GM18517 (cell line): ENCODE data around the gene ADCY4.
A peak's percentile ranks its signal among the peaks of the same experiment; 100 is the strongest.
"Not testable (repeated sequence)": the region's sequence is repeated elsewhere in the genome, so short reads cannot be mapped to it uniquely, and the experiment has no call there.

Experiments used
- ATAC-seq: cut with Tn5 transposase; IDR thresholded peaks from one replicate; pipeline ENCODE4 v1.9.1; 2021; ENCODE audit warnings: mild to moderate bottlenecking, moderate library complexity; ENCODE audit not compliant: unreplicated experiment

ADCY4 gene

GRCh38 chr14:24340606-24341005 lies 5.7 kb upstream of the ADCY4 start:
- ATAC-seq: no peak

- ATAC-seq: peak; percentile 74
Observed at GRCh38 chr14:24339284-24340151, 4.6 kb upstream of the ADCY4 start, which contains the start of gene RIPK3. RIPK3 (minus strand) TSS chr14:24339991; CDS start chr14:24339826, 165 bp downstream.

DNA sequence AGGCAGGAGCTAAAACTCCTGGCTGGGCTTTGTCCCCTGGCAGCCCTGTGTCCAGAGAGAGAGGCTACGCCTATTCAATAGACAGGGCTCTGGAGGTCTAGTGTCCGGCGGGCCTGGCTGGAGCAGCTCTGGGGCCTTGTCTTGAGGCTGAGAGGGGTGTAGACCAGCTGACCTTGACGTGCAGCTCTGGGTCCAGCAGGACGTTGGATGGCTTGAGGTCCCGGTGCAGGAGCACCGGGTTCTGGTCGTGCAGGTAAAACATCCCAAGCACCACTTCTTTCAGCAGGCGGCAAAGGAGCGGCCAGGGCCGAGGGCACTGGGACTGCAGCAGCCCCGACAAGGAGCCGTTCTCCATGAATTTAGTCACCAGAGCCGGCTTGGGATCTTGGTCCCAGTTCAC lies 4.0 kb upstream of the ADCY4 start:
- ATAC-seq: no peak

DNA sequence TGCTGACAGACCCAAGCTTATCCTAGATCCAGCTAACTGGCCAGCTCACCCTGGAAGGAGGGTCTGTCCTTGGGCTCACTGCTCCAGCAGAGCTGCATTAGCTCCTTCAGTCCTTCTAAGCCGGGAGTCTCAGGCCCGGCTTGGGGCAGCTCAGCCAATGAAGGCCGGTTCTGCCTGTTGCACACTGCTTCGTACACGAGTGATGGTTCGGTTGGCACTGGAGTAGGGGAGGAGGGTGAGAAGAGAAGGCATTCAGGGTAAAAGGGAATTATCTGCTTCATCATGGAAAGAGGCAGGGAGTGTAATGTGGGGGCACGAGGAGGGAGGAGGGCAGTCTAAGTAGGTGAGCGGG lies 2.9 kb upstream of the ADCY4 start:
- ATAC-seq: no peak

- no peak for ATAC-seq
Observed at GRCh38 chr14:24337144-24337823, 2.4 kb upstream of the ADCY4 start.

DNA sequence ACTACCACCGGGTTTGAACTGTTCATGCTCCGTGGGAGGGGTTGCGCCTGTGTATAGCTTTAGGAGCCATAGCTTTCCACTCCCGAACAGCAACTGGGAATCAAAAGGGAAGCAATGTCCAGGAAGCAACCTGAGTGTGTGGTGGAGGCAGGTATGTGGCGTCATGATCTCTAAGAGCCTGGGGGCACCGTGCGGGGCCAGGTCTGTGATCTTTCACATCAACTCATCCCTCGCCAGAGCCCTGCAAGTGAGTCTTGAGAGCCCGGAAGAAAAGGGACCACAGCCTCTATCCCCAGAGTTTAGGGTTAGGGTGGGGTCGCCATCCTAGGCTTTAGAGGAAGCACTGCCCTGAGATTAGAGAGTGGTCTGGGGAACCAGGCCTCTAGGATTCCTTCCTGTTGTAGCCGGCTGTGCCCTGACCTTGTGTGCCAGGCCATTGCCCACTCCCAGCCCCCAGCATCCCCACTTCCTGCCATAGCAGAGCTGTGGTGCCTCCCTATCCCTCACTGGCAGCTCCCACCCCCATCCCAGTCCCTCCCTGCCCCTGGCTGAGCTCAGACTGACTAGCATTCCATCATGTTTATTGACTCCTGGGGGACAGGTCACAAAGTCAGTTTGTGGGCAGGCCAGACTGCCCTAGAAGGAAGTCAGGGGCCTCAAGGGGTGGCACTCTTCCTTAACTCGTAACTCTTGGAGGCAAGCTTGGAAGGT lies 745 bp upstream of the ADCY4 start:
- ATAC-seq: no peak

GRCh38 chr14:24332268-24332993 lies 2.4 kb downstream of the ADCY4 start:
- ATAC-seq: peak; percentile 75

DNA sequence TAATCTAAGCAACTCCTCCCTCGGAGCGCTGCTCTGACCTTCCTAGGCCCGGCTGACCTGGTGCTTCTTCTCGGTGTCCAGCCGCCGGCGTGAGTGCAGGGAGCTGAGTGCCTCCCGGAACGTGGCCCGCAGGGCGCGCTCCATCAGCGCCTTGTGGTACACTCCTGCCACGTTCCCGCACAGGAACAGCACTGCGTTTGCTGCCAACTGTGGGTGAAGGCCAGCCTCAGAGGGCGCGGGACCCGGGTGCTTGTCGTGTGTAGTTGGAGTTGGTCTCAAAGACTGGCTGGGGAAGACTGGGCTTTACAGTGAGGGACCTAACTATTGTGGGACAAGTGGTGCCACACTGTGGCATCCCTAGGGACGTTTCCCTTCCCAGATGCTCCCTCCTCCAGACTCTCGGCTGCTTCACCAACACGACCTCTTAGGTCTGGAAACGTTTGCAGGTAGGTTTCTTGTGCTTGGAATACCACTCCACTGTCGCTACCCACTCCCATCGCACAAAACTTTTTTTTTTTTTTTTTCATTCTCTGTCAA lies 3.1 kb downstream of the ADCY4 start:
- peak; percentile 8 for ATAC-seq

DNA sequence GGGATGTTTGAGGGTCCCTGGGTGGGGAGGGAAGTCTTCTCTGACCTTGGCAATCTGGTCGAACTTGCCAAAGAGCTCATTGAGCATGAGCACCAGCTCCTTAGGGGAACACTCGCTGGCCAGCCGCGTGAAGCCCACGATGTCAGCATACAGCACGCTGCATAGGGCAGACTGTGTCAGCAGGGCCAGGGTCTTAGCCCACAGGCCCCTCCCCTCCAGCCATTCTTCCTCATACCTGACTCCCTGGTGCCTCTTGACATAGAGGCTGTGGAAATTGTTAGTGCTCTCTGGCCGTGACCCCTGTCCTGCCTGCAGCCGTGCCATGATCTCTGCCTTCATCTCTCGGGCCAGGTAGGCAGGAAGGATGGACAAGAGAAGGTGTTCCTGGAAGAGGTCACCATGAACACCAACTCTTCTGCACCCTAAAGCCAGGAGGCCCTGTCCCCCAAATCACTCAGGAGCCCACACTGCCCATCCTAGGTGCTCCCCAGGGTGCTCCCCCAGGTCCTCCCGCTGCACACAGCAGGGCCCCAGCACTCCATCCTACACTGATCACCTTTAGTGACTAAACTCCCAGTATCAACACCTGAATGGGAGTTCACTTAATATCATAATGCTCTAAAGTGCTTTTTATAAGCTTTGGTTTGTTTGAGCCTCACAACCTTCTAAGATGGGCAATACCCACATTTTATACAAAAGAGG lies 3.7 kb downstream of the ADCY4 start:
- no peak for ATAC-seq

DNA sequence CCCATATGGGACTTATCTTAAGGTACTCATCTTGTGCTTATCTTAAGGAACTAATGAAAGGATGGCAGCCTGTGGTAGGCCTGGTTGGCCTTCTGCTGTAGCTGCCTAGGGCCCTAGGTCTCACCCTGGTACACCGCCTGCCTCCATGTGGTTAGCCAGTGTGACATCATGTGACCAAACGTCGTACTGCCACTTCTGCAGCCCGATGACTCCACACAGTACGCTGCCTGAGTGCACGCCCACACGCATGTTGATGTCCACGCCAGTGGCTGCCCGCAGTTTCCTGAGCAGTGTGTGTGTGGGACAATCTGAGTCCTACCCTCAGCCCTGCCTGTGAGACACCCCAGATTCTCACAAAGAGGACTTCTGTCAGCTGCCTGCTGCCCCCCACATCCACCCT lies 5.1 kb downstream of the ADCY4 start:
- ATAC-seq: no peak

DNA sequence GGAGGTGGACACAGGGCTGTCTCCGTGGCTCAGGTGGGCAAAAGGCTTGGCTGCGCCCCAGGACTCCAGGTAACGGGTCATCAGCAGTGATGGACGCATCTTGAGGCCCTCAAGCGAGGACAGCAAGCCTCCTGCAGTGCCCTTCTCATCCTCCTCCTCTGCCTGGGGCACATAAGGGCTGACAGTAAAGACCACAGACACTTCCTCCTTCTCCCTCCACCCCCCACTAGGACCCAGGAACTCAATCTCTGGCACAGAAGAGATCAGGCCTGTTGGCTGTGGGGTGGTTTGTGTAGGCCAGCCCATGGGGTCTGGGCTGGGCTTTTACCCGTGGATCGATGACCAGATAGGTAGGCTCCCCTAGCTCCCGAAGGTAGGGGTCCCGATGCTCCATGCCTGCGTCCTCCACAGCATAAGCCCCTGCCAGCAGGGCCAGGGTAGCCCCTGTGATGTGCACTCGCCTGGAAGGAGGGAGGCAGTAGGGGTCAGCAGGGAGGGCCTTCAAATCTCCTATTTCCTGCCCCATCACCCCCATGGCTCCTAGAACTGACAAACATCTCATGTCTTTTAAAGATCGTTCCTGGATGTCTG lies 5.7 kb downstream of the ADCY4 start:
- ATAC-seq: no peak

- ATAC-seq: not testable (repeated sequence)
Observed at GRCh38 chr14:24327914-24328313, 7.0 kb downstream of the ADCY4 start.

- ATAC-seq: no peak
Observed at GRCh38 chr14:24327303-24327702, 7.6 kb downstream of the ADCY4 start.

GRCh38 chr14:24325963-24326362 lies 8.9 kb downstream of the ADCY4 start:
- no peak for ATAC-seq

- no peak for ATAC-seq
Observed at GRCh38 chr14:24325041-24325530, 9.8 kb downstream of the ADCY4 start.

DNA sequence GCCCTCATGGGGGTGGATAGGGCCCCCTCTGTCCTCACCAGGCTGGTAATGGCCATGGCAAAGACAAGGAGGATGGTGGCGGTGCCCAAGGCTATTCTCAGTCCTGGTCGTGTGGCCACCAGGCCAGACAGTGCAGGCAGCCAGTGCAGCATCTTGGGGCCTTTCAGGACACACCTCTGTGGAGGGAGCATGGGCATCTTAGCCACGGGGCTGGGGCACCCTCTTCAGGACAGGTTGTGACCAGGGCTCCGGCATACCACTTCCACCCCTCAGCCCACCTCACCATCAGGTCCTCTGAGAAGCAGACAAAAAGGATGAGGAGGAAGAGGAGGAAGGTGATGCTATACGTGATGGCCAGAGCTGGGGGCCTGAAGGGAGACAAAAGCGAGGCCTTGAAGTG lies 10.8 kb downstream of the ADCY4 start:
- ATAC-seq: no peak

GRCh38 chr14:24323341-24323740 lies 11.5 kb downstream of the ADCY4 start:
- no peak for ATAC-seq

DNA sequence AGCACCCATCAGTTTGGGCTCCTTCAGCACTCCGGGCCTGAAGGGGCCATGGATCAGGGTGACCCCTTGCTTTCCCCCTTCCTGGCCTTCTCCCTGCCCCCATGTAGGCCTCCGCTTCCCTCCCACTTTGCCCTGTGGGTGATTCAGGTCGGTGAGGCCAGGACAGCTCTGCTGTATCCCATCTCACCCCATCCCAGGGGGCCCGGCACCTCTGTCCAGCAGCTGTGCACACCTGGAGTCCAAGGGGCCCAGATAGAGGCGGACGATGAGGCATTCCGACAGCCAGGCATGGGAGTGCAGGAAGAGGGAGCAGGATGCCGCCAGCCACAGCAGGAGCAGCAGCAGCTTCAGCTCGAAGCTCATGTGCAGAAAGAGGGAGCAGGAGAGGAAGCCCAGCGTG lies 12.2 kb downstream of the ADCY4 start:
- ATAC-seq: no peak

DNA sequence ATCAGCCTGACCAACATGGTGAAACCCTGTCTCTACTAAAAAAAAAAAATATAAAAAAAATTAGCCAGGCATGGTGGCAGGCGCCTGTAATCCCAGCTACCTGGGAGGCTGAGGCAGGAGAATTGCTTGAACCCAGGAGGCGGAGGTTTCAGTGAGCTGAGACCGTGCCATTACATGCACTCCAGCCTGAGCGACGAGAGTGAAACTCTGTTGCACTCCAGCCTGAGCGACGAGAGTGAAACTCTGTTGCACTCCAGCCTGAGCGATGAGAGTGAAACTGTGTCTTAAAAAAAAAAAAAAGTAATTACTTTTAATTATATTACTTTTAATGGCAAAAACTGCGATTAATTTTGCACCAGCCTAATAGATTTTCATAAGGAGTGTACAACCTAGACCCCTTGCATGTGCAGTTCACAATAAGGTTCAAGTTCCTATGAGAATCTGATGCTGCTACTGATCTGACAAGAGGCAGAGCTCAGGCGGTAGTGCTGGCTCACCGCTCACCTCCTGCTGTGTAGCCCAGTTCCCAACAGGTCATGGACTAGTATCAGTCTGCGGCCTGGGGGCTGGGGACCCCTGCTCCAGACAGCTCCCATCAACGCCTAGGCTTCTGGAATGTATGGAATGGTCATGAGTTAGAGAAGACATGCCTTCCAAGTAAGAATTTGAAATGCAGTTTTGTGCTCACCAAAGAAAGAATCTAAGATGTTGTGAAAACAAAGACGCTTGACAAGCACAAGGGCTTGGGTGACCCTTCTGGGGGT lies 13.5 kb downstream of the ADCY4 start:
- ATAC-seq: no peak
